Liver (tissue), 9 donors: ENCODE measurements around the gene HEPN1. TPM values are rescaled to one million over a fixed set of nuclear protein-coding genes. Genes with fewer than 3 reads are reported as not detected.

Experiments used
- DNase-seq: peaks from one replicate; pipeline ENCODE4 v3.0.0-alpha.2; 2017; ENCODE audit warnings: low spot score
- H3K27ac ChIP-seq, 2 donors: one replicate each; pipeline ENCODE4 v1.7.0; 2013; ENCODE audit warnings: inconsistent platforms in 2 of 2, low read length in 2 of 2, control low read depth in 1 of 2, low read depth in 1 of 2, mild to moderate bottlenecking in 1 of 2
- H3K27me3 ChIP-seq, 4 donors: one replicate each; pipeline versions ENCODE4 v1.6.1 to v1.7.0; 2013; ENCODE audit warnings: low read length in 3 of 4, inconsistent platforms in 1 of 4, mild to moderate bottlenecking in 1 of 4, moderate library complexity in 1 of 4; ENCODE audit not compliant: control insufficient read depth in 4 of 4, insufficient read depth in 4 of 4
- H3K36me3 ChIP-seq, 4 donors: one replicate each; pipeline versions ENCODE4 v1.6.1 to v1.7.0; 2013; ENCODE audit warnings: low read length in 3 of 4, mild to moderate bottlenecking in 3 of 4, low read depth in 1 of 4, moderate library complexity in 1 of 4; ENCODE audit not compliant: control insufficient read depth in 4 of 4, insufficient read depth in 3 of 4
- H3K4me1 ChIP-seq, 4 donors: one replicate each; pipeline versions ENCODE4 v1.6.1 to v1.7.0; 2013; ENCODE audit warnings: low read length in 3 of 4, mild to moderate bottlenecking in 3 of 4, moderate library complexity in 1 of 4; ENCODE audit not compliant: control insufficient read depth in 4 of 4, insufficient read depth in 4 of 4
- H3K4me3 ChIP-seq, 3 donors: one replicate each; pipeline versions ENCODE4 v1.6.1 to v1.7.0; 2013; ENCODE audit warnings: low read length in 3 of 3, control low read depth in 1 of 3, low read depth in 1 of 3, mild to moderate bottlenecking in 1 of 3
- H3K9ac ChIP-seq, 2 donors: one replicate each; pipeline ENCODE4 v1.7.0; 2013; ENCODE audit warnings: low read length in 2 of 2, mild to moderate bottlenecking in 2 of 2, moderate library complexity in 2 of 2, control low read depth in 1 of 2, low read depth in 1 of 2
- H3K9me3 ChIP-seq, 4 donors: one replicate each; pipeline versions ENCODE4 v1.6.1 to v1.7.0; 2013; ENCODE audit warnings: low read length in 3 of 4; ENCODE audit not compliant: control insufficient read depth in 4 of 4
- ATF3 ChIP-seq: IDR thresholded peaks from 2 replicates; pipeline ENCODE4 v1.6.1; 2016; ENCODE audit warnings: antibody characterized with exemption
- CTCF ChIP-seq: fragments of 150-350 bp; IDR thresholded peaks from 2 replicates; pipeline ENCODE4 v1.5.1; 2017; ENCODE audit warnings: improper control_type of control experiment, low read depth, low read length; ENCODE audit not compliant: missing input control
- EGR1 ChIP-seq, 2 donors: IDR thresholded peaks; 2 replicates each; pipeline ENCODE4 v1.6.1; 2016 to 2018; ENCODE audit warnings: antibody characterized with exemption in 2 of 2, low read depth in 2 of 2
- FOXA1 ChIP-seq: IDR thresholded peaks from 2 replicates; pipeline ENCODE4 v1.6.1; 2016; ENCODE audit warnings: antibody characterized with exemption
- GABPA ChIP-seq, 2 donors: IDR thresholded peaks in 1 of 2; conservative IDR thresholded peaks in 1 of 2; 2 replicates each; pipeline ENCODE4 v1.6.1; 2016; ENCODE audit warnings: antibody characterized with exemption in 2 of 2, mild to moderate bottlenecking in 1 of 2, moderate library complexity in 1 of 2
- HNF4A ChIP-seq, 2 donors: conservative IDR thresholded peaks; 2 replicates each; pipeline ENCODE4 v1.6.1; 2016; ENCODE audit warnings: antibody characterized with exemption in 2 of 2, mild to moderate bottlenecking in 2 of 2
- HNF4G ChIP-seq: IDR thresholded peaks from 2 replicates; pipeline ENCODE4 v1.6.1; 2016; ENCODE audit warnings: antibody characterized with exemption
- JUND ChIP-seq, 2 donors: IDR thresholded peaks; 2 replicates each; pipeline ENCODE4 v1.6.1; 2016; ENCODE audit warnings: antibody characterized with exemption in 2 of 2
- MAX ChIP-seq: IDR thresholded peaks from 2 replicates; pipeline ENCODE4 v1.6.1; 2016; ENCODE audit warnings: antibody characterized with exemption
- NR2F2 ChIP-seq: IDR thresholded peaks from 2 replicates; pipeline ENCODE4 v1.6.1; 2016; ENCODE audit warnings: antibody characterized with exemption
- RAD21 ChIP-seq, 2 donors: IDR thresholded peaks; 2 replicates each; pipeline ENCODE4 v1.6.1; 2016; ENCODE audit warnings: antibody characterized with exemption in 2 of 2, mild to moderate bottlenecking in 2 of 2
- REST ChIP-seq: IDR thresholded peaks from 2 replicates; pipeline ENCODE4 v1.6.1; 2016; ENCODE audit warnings: antibody characterized with exemption, mild to moderate bottlenecking
- RXRA ChIP-seq, 2 donors: IDR thresholded peaks; 2 replicates each; pipeline ENCODE4 v1.6.1; 2017 to 2018; ENCODE audit warnings: antibody characterized with exemption in 2 of 2, mild to moderate bottlenecking in 1 of 2
- SP1 ChIP-seq: IDR thresholded peaks from 2 replicates; pipeline ENCODE4 v1.6.1; 2018; ENCODE audit warnings: antibody characterized with exemption, mild to moderate bottlenecking
- TAF1 ChIP-seq: conservative IDR thresholded peaks from 2 replicates; pipeline ENCODE4 v1.6.1; 2016; ENCODE audit warnings: antibody characterized with exemption, mild to moderate bottlenecking
- YY1 ChIP-seq: IDR thresholded peaks from 2 replicates; pipeline ENCODE4 v1.6.1; 2016; ENCODE audit warnings: antibody characterized with exemption, mild to moderate bottlenecking
- ZBTB33 ChIP-seq: IDR thresholded peaks from 2 replicates; pipeline ENCODE4 v1.6.1; 2016; ENCODE audit warnings: antibody characterized with exemption
- WGBS: extraction: QIAGEN DNeasy Blood & Tissue Kit; methylation state at CpG from one replicate; pipeline ENCODE4 v1.1.7; 2013; 5-methylcytosine and 5-hydroxymethylcytosine counted together
- polyA plus RNA-seq, 2 donors: library from polyadenylated mRNA; stranded (reverse) in 1 of 2; unstranded in 1 of 2; fragments of 200-250 nt in 1 of 2; fragments of >200 nt in 1 of 2; fragmentation: Nextera tagmentation in 1 of 2; extraction: Ambion mirVana in 1 of 2; gene quantifications; one replicate each; pipeline versions ENCODE4 v1.2.1 to v1.2.3, GENCODE V29; 2013 to 2015
- total RNA-seq, 2 donors: library from RNA; depleted of rRNA; stranded (reverse); fragments of >200 nt; gene quantifications; one replicate each; pipeline ENCODE4 v1.2.3, GENCODE V29; 2014
- donor health status: healthy.
- donor health status: healthy.
- donor health status: healthy.
- donor health status: healthy.
- donor health status: healthy.

Gene HEPN1
- total and polyA plus RNA-seq, 4 donors, result 0.22 to 2.6 TPM; not detected in 2

- Histone ChIP-seq H3K9ac (no peak overlapping the region), H3K36me3 (no peaks in the 10 kb centered on the region), H3K4me3 (no peak overlapping the region), H3K9me3 (no peaks in the 10 kb centered on the region), H3K27ac (no peak overlapping the region), H3K27me3 (no peaks in the 10 kb centered on the region), H3K4me1 (peaks cover 0 to 6% (median 1%) of the 10 kb centered on the region in 4 donors)
- 93% methylated on average over 2 of the region's 2 CpGs for WGBS
- DNase-seq, result no peak
- TF ChIP-seq MAX, result no peak
- no peak for TF ChIP-seq REST
- no peak for TF ChIP-seq CTCF
- no peak for TF ChIP-seq RXRA (IDR thresholded peaks at IDR 0.05)
- TF ChIP-seq HNF4A (conservative IDR thresholded peaks at IDR 0.05), result no peak
- TF ChIP-seq ATF3, result no peak
- TF ChIP-seq JUND (IDR thresholded peaks at IDR 0.05), result no peak
- TF ChIP-seq YY1, result no peak
- no peak for TF ChIP-seq TAF1
- TF ChIP-seq FOXA1, result no peak
- TF ChIP-seq NR2F2, result no peak
- TF ChIP-seq SP1, result no peak
- no peak for TF ChIP-seq ZBTB33
- no peak for TF ChIP-seq RAD21 (IDR thresholded peaks at IDR 0.05)
- no peak for TF ChIP-seq GABPA (IDR thresholded peaks at IDR 0.05 in 1 of 2, conservative IDR thresholded peaks at IDR 0.05 in 1 of 2)
- TF ChIP-seq EGR1 (IDR thresholded peaks at IDR 0.05; ENCODE audit: low read depth in 2 of 2), result no peak
- TF ChIP-seq HNF4G, result no peak
Measured at GRCh38 chr11:124890151-124890550, 28.9 kb upstream of the HEPN1 start.
